Peyer's patch (tissue), 4 donors: ENCODE results near the gene PDLIM7.
A peak's percentile ranks its signal among the peaks of the same experiment; 100 is the strongest.

Experiments
- POLR2A ChIP-seq, 2 donors: fragments of 450-650 bp; IDR thresholded peaks; one replicate each; pipeline ENCODE4 v1.5.1; 2017; ENCODE audit warnings: antibody characterized with exemption in 2 of 2, mild to moderate bottlenecking in 2 of 2, moderate library complexity in 2 of 2
- TF ChIP-seq, protein P1 (sequence below), 6 experiments: fragments of 450-650 bp in 4 of 6; fragments of 200-600 bp in 2 of 6; sonication (generic) in 1 of 6; IDR thresholded peaks; one replicate each; pipeline ENCODE4 v1.5.1; 2017 to 2019; ENCODE audit warnings: antibody characterized with exemption in 6 of 6, mild to moderate bottlenecking in 3 of 6, moderate library complexity in 1 of 6

DNA sequence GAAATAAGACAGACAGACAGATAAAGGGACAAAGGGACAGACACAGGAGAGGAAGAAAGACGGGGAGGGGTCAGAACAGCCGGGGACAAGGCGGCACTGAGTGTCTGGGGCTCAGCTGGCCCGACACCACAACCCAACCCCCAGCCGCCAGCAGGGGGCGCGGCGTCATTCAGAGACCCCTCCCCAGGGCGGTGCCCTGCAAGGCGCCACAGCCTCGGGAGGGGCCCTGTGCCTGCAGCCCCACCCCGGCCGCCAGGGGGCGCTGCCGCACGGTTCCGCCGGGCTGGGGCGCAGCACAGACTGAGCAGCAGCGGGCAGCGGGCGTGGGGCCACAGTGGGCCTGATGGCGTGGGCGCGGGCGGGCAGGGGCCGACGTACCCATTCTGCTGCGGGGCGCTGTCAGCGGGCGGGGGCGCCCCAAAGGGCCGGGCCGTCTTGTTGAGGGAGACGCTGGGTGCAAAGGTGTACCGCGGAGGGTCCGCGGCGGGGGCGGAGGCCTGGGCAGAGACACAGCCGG, 5.9 kb downstream of the PDLIM7 start:
- TF ChIP-seq, protein P1, sequence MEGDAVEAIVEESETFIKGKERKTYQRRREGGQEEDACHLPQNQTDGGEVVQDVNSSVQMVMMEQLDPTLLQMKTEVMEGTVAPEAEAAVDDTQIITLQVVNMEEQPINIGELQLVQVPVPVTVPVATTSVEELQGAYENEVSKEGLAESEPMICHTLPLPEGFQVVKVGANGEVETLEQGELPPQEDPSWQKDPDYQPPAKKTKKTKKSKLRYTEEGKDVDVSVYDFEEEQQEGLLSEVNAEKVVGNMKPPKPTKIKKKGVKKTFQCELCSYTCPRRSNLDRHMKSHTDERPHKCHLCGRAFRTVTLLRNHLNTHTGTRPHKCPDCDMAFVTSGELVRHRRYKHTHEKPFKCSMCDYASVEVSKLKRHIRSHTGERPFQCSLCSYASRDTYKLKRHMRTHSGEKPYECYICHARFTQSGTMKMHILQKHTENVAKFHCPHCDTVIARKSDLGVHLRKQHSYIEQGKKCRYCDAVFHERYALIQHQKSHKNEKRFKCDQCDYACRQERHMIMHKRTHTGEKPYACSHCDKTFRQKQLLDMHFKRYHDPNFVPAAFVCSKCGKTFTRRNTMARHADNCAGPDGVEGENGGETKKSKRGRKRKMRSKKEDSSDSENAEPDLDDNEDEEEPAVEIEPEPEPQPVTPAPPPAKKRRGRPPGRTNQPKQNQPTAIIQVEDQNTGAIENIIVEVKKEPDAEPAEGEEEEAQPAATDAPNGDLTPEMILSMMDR (IDR thresholded peaks at IDR 0.05), result peak; percentile 25 to 70 (median 54)
- no peak for TF ChIP-seq POLR2A (IDR thresholded peaks at IDR 0.05)
